ENCODE data around the gene CAP2.

CAP2 gene

DNA sequence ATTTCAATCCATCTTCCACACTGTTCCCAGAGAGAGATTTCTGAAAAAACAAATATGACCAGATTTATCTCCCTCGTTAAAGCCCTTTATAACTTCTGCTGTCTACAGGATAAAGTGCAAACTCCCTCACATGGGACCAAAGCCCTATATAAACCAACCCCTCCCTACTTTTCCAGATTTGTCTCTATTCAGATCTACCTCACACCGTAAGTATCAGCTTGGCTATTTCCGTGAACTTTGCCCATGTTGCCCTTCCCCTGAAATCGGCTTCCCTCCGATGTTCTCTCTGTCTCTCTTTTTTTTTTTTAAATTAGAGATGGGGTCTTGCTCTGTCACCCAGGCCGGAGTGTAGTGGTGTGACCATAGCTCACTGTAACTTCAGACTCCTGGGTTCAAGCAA lies 194.6 kb downstream of the CAP2 start:
- Histone ChIP-seq H3K4me1 (ENCODE audit: control insufficient read depth, low read length) (0 out of 2 replicates have a peak, but pooled peaks cover under 1% of the 10 kb centered on the region), H3F3A (ENCODE audit: control insufficient read depth, insufficient read depth) (no peaks in the 10 kb centered on the region), H3K36me3 (ENCODE audit: control insufficient read depth, low read length) (no peaks in the 10 kb centered on the region), H4K20me1 (ENCODE audit: control insufficient read depth, insufficient read depth, low read depth, low read length) (no peaks in the 10 kb centered on the region), H3K27ac (ENCODE audit: low read depth, low read length) (no peak overlapping the region), H3K27me3 (ENCODE audit: control insufficient read depth, low read length) (no peaks in the 10 kb centered on the region), H3K4me3 (ENCODE audit: low read length) (no peak overlapping the region), H3K9me2 (replicated peaks; ENCODE audit: control insufficient read depth, low read length) (no peaks in the 10 kb centered on the region), H3K4me2 (ENCODE audit: low read length) (no peak overlapping the region), H3K9me3 (ENCODE audit: control insufficient read depth, insufficient read depth, low read length) (no peaks in the 10 kb centered on the region), H3K79me2 (ENCODE audit: control insufficient read depth, low read length) (no peaks in the 10 kb centered on the region)
- TF ChIP-seq, protein P1, sequence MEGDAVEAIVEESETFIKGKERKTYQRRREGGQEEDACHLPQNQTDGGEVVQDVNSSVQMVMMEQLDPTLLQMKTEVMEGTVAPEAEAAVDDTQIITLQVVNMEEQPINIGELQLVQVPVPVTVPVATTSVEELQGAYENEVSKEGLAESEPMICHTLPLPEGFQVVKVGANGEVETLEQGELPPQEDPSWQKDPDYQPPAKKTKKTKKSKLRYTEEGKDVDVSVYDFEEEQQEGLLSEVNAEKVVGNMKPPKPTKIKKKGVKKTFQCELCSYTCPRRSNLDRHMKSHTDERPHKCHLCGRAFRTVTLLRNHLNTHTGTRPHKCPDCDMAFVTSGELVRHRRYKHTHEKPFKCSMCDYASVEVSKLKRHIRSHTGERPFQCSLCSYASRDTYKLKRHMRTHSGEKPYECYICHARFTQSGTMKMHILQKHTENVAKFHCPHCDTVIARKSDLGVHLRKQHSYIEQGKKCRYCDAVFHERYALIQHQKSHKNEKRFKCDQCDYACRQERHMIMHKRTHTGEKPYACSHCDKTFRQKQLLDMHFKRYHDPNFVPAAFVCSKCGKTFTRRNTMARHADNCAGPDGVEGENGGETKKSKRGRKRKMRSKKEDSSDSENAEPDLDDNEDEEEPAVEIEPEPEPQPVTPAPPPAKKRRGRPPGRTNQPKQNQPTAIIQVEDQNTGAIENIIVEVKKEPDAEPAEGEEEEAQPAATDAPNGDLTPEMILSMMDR (IDR thresholded peaks at IDR 0.05; ENCODE audit: low read depth, low read length, poor library complexity, severe bottlenecking) = no peak
- TF ChIP-seq EZH2phosphoT487 (IDR thresholded peaks at IDR 0.05; ENCODE audit: borderline replicate concordance, low read length) = no peak

DNA sequence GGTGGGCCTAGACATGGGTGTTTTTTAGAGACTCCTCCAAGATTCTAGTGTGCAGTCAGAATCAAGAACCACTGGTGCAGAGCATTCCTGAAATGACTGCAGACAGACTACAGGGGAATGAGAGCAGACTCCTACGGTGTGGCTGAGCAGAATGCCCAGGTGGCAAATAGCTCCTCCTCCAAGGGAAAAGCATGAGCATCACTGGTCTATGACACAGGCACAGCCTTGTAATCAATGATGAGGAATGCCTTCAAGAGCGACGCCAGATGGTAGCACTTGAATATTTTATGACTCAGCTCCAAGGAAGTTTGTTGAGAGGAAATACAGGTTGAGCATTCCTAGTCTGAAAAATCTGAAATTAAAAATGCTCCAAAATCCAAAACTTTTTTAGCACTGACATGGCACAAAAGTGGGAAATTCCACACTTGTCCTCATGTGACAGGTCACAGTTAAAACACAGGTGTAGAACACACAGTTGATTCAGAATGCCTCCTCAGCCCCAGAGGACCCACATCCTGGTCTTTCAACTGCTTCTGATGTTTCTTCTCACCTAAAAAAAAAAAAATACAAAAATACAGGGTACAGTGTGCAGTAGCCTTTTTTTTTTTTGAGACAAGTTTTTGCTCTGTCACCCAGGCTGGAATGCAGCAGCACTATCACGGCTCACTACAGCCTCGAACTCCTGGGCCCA lies 196.2 kb downstream of the CAP2 start:
- no peaks in the 10 kb centered on the region for H3K27me3 ChIP-seq (ENCODE audit: control insufficient read depth, low read length)
- no peaks in the 10 kb centered on the region for H3K36me3 ChIP-seq (ENCODE audit: control insufficient read depth, low read length)
- H3K4me3 ChIP-seq (ENCODE audit: low read length) = no peak overlapping the region
- no peaks in the 10 kb centered on the region for H3K4me1 ChIP-seq (ENCODE audit: control insufficient read depth, low read length)
- no peaks in the 10 kb centered on the region for H4K20me1 ChIP-seq (ENCODE audit: control insufficient read depth, insufficient read depth, low read depth, low read length)
- H3K9me2 ChIP-seq (replicated peaks; ENCODE audit: control insufficient read depth, low read length) = no peaks in the 10 kb centered on the region
- no peak overlapping the region for H3K27ac ChIP-seq (ENCODE audit: low read depth, low read length)
- H3K4me2 ChIP-seq (ENCODE audit: low read length) = no peak overlapping the region
- H3K79me2 ChIP-seq (ENCODE audit: control insufficient read depth, low read length) = no peaks in the 10 kb centered on the region
- no peaks in the 10 kb centered on the region for H3F3A ChIP-seq (ENCODE audit: control insufficient read depth, insufficient read depth)
- TF ChIP-seq, protein P1 (IDR thresholded peaks at IDR 0.05; ENCODE audit: low read depth, low read length, poor library complexity, severe bottlenecking) = no peak
- TF ChIP-seq EZH2phosphoT487 (IDR thresholded peaks at IDR 0.05; ENCODE audit: borderline replicate concordance, low read length) = no peak
- no peaks in the 10 kb centered on the region for H3K9me3 ChIP-seq (ENCODE audit: control insufficient read depth, insufficient read depth, low read length)

DNA sequence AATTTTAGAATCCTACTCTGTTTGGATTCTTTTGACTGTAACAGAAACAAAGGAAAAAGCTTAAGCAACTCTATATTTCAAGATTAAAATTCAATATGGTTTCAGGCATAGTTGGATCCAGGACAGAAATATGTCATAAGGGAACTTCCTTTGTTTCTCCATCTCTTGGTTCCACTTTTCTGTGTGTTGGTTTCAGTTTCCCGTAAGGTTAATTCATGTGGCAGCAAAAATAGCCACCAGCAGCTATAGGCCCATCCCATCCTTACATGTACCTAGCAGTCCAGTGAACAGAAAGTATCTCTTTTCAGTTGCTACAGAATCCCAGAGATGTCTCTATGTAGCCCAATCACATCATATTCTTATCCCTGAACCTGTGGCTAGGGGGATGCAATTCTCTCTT lies 197.9 kb downstream of the CAP2 start:
- H3K9me2 ChIP-seq (replicated peaks; ENCODE audit: control insufficient read depth, low read length) = no peaks in the 10 kb centered on the region
- no peaks in the 10 kb centered on the region for H3F3A ChIP-seq (ENCODE audit: control insufficient read depth, insufficient read depth)
- no peaks in the 10 kb centered on the region for H3K9me3 ChIP-seq (ENCODE audit: control insufficient read depth, insufficient read depth, low read length)
- H3K79me2 ChIP-seq (ENCODE audit: control insufficient read depth, low read length) = no peaks in the 10 kb centered on the region
- no peaks in the 10 kb centered on the region for H3K27me3 ChIP-seq (ENCODE audit: control insufficient read depth, low read length)
- H3K27ac ChIP-seq (ENCODE audit: low read depth, low read length) = no peak overlapping the region
- no peaks in the 10 kb centered on the region for H4K20me1 ChIP-seq (ENCODE audit: control insufficient read depth, insufficient read depth, low read depth, low read length)
- no peak overlapping the region for H3K4me2 ChIP-seq (ENCODE audit: low read length)
- no peak overlapping the region for H3K4me3 ChIP-seq (ENCODE audit: low read length)
- no peaks in the 10 kb centered on the region for H3K36me3 ChIP-seq (ENCODE audit: control insufficient read depth, low read length)
- no peaks in the 10 kb centered on the region for H3K4me1 ChIP-seq (ENCODE audit: control insufficient read depth, low read length)
- TF ChIP-seq, protein P1 (IDR thresholded peaks at IDR 0.05; ENCODE audit: low read depth, low read length, poor library complexity, severe bottlenecking) = no peak
- no peak for TF ChIP-seq EZH2phosphoT487 (IDR thresholded peaks at IDR 0.05; ENCODE audit: borderline replicate concordance, low read length)

Data from DOHH2 (cell line).